ENCODE measurements around the gene MACROD1. TPM values are rescaled to one million over a fixed set of nuclear protein-coding genes. Genes with fewer than 3 reads are reported as not detected.

MACROD1 gene
- total and polyA plus RNA-seq, 9 of the 15 experiments (the other 6 are each of a cell fraction or from before 2014, with no cell fraction given), result 1.1 to 60.0 (median 26.4) TPM

DNA sequence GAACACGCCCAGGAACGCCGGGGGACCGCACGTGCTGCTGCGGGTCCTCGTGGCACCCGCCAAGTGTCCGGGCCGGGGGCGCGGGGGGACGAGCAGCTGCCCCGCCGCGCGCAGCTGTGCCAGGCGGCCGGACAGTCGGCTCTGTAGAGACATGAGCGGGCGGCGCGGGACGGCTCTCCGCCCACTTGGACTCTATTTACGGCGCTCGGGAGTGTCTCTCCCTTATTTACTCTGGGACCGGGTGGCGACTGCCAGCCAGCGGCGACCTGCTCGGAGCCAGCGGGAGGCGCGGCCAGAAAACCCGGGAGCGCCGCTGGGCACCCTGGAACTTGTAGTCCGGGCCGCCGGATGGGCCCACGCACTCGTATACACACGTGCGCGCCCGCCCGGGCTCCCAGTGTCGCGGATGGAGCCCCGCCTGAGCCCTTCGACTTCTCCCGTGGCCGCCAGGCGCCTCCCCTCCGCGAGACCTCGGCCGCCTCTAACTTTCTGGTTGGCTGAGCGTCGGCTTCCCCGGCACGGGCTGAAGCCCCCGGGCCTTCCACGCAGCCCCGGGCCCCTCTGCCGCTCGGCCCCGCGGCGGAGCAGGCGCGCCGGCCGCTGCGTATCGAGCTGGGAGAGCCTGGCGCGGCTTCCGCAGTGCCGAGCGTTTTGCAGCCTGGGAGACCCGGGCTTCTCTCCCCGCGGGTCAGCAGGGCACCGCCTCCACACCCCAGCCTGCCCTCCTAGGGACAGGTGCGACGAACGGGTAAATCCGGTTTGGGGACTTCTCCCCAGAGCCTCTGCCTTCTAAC, at the start of gene MACROD1 (continued):
- TF ChIP-seq, protein P1, sequence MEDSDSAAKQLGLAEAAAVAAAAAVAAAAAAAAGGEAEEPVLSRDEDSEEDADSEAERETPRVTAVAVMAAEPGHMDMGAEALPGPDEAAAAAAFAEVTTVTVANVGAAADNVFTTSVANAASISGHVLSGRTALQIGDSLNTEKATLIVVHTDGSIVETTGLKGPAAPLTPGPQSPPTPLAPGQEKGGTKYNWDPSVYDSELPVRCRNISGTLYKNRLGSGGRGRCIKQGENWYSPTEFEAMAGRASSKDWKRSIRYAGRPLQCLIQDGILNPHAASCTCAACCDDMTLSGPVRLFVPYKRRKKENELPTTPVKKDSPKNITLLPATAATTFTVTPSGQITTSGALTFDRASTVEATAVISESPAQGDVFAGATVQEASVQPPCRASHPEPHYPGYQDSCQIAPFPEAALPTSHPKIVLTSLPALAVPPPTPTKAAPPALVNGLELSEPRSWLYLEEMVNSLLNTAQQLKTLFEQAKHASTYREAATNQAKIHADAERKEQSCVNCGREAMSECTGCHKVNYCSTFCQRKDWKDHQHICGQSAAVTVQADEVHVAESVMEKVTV (CRISPR knock-in tag; IDR thresholded peaks at IDR 0.05), result no peak
- TF ChIP-seq ZNF431 (CRISPR knock-in tag; IDR thresholded peaks at IDR 0.05) (peak; percentile 69), SUPT5H (IDR thresholded peaks at IDR 0.05) (peak; percentile 63), SLC30A9 (CRISPR knock-in tag; IDR thresholded peaks at IDR 0.05) (no peak), ZNF354B (CRISPR knock-in tag; IDR thresholded peaks at IDR 0.05) (no peak), HDAC3 (IDR thresholded peaks at IDR 0.05; ENCODE audit: borderline replicate concordance, partially characterized antibody) (no peak), MTF1 (CRISPR knock-in tag; IDR thresholded peaks at IDR 0.05; ENCODE audit: borderline replicate concordance) (no peak), SP1 (CRISPR knock-in tag; IDR thresholded peaks at IDR 0.05) (peak; percentile 71; the same call in 1 of the 2 replicates), ZNF134 (CRISPR knock-in tag; conservative IDR thresholded peaks at IDR 0.05) (no peak), NFE2 (IDR thresholded peaks at IDR 0.05; ENCODE audit: low read depth) (no peak), HEY1 (CRISPR knock-in tag; IDR thresholded peaks at IDR 0.05; ENCODE audit: borderline replicate concordance) (no peak), IRF2 (CRISPR knock-in tag; IDR thresholded peaks at IDR 0.05) (peak; percentile 14; the same call in 1 of the 2 replicates), BHLHE40 (IDR thresholded peaks at IDR 0.05; ENCODE audit: low read length) (peak; percentile 93), CBX8 (IDR thresholded peaks at IDR 0.05; ENCODE audit: borderline replicate concordance, extremely low read depth, low read depth, low read length, poor library complexity, severe bottlenecking) (no peak), HNRNPL (IDR thresholded peaks at IDR 0.05; ENCODE audit: low read depth, low read length) (peak; percentile 63; the same call in 1 of the 2 replicates), FIP1L1 (IDR thresholded peaks at IDR 0.05; ENCODE audit: low read depth, low read length, poor library complexity, severe bottlenecking) (peak; percentile 90)
- TF ChIP-seq, protein P2, sequence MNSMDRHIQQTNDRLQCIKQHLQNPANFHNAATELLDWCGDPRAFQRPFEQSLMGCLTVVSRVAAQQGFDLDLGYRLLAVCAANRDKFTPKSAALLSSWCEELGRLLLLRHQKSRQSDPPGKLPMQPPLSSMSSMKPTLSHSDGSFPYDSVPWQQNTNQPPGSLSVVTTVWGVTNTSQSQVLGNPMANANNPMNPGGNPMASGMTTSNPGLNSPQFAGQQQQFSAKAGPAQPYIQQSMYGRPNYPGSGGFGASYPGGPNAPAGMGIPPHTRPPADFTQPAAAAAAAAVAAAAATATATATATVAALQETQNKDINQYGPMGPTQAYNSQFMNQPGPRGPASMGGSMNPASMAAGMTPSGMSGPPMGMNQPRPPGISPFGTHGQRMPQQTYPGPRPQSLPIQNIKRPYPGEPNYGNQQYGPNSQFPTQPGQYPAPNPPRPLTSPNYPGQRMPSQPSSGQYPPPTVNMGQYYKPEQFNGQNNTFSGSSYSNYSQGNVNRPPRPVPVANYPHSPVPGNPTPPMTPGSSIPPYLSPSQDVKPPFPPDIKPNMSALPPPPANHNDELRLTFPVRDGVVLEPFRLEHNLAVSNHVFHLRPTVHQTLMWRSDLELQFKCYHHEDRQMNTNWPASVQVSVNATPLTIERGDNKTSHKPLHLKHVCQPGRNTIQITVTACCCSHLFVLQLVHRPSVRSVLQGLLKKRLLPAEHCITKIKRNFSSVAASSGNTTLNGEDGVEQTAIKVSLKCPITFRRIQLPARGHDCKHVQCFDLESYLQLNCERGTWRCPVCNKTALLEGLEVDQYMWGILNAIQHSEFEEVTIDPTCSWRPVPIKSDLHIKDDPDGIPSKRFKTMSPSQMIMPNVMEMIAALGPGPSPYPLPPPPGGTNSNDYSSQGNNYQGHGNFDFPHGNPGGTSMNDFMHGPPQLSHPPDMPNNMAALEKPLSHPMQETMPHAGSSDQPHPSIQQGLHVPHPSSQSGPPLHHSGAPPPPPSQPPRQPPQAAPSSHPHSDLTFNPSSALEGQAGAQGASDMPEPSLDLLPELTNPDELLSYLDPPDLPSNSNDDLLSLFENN (IDR thresholded peaks at IDR 0.05; ENCODE audit: low read depth in 2 of 2, low read length in 2 of 2), result 0 out of 4 replicates have a peak, but pooled peaks of 1 of the 2 experiments have one; percentile 36
- TF ChIP-seq, protein P3, sequence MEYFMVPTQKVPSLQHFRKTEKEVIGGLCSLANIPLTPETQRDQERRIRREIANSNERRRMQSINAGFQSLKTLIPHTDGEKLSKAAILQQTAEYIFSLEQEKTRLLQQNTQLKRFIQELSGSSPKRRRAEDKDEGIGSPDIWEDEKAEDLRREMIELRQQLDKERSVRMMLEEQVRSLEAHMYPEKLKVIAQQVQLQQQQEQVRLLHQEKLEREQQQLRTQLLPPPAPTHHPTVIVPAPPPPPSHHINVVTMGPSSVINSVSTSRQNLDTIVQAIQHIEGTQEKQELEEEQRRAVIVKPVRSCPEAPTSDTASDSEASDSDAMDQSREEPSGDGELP (CRISPR knock-in tag; IDR thresholded peaks at IDR 0.05; ENCODE audit: borderline replicate concordance), result peak; percentile 57; the same call in 1 of the 2 replicates
- TF ChIP-seq, protein P4, sequence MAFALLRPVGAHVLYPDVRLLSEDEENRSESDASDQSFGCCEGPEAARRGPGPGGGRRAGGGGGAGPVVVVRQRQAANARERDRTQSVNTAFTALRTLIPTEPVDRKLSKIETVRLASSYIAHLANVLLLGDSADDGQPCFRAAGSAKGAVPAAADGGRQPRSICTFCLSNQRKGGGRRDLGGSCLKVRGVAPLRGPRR (CRISPR knock-in tag; IDR thresholded peaks at IDR 0.05), result no peak
